NCI-H187 treated with DMSO at 0.1 percent for 48 hours (cell line): ENCODE results near the gene CBX8.
"Not testable (repeated sequence)": the region's sequence is repeated elsewhere in the genome, so short reads cannot be mapped to it uniquely, and the experiment has no call there.

Experiments
- DNase-seq: peaks from one replicate; lab custom pipeline; 2025; lab: John Stamatoyannopoulos, UW

Gene CBX8

DNA sequence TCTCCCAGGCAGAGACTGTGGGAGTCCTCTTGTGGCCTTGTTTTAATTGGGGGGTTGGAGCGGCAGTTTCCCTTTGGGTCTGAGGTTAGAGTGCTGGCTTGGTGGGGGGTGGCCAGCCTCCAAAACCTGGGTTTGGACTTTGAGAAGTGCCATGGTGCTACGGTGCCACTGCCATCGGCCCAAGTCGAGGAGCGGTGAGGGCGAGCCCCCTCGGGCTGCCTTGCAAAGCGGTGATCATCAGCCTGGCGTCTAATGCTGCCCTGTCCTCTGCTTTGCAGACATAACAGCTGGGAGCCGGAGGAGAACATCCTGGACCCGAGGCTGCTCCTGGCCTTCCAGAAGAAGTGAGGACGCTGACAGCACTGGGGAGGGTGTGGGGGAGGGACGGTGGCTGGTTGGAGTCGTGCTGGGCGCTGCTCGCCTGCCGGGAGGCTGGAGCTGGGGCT lies 17.8 kb downstream of the CBX8 start:
- no peak for DNase-seq

DNA sequence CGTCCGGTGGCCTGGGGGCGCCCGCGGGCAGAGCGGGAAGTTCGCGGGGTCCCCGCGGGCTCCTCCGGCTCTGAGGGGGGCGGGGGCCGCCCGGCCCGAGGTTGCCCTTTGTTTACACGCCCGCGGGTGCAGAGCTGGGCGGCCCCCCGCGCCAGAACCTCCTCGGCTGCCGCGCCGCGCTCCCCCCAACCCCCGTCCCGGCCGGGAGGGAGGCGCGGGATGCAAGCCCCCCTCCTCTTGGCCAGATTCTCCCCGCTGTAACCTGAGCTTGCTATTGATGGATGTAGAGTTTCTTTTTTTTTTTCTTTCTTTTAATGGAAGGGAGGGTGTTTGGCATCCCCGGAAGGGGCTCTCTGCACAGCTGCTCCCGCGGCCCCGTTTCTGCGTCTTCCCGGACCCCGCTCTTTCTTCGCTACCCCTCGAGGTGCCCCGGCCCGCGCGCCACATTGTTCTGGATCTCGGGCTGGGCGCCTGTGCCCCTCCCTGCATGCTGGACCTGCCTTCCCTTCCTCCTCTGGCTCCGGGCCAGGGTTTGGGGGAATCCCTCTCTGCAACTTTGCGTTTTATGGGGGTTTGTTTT lies 18.3 kb downstream of the CBX8 start:
- DNase-seq: no peak

DNA sequence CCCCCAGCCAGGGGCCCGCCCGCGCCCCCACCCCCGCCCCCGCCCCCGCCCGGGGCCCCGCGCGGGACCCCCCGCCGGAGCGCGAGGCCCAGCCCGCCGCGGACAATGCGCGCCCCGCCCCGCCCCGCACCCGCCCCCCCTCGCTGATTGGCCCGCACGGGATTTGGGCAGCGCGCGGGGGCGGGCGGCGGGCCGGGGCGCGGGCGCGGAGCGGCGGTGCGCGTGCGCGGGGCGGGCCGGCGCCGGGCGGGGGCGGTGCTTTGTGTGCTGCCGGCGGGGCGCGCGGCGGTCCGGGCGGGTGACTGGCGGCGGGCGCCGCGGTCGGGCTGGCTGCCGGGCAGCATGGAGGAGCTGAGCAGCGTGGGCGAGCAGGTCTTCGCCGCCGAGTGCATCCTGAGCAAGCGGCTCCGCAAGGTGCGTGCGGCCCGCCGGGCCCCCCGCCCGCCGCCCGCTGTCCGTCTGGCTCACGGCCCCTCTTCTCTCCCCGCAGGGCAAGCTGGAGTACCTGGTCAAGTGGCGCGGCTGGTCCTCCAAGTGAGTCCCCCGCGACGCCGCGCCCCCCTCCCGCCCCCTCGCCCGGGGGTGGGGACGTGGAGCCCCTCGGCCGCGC lies 18.9 kb downstream of the CBX8 start, which contains the start of gene CBX2:
Gene CBX2 (plus strand): TSS at position 255 of the 610 bp plus-strand sequence. CDS start 88 bp downstream, at position 343.
- DNase-seq: no peak

DNA sequence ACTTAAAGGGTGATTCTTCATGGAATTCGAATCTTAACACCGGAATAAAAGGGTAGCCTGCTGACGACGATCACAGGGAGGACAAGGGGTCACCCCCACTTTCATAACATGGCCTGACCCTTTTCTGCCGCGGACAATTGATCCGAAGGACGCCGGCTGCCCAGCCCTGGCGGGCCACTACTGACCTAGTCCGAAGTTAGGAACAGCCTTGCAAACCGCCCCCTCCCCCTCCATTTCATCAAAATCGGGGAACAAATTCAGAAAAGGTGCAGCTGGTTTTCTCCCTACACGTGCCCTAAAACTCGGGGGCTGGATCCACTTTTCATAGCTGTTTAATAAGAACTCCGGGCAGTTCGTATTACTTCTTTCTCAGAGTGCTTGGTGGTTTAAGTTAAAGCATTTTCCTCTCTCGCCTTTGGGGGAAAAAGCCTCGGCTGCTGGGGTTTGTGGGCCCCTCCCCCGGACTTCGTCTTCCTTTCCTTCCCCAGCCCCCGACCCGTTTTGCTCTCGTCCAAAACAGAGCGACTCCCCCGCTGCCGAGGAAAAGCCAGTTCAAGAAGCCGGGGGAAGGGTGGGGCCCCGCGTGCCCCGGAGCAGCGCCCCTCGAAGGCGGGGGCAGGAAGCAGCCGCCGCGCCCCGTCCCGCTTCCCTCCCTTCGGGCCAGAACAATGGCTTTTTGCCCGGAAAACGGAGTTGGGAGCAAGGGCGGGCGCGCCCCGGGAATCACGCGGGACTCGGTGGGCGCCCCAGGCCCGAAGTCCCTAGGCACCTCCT lies 19.6 kb downstream of the CBX8 start:
- DNase-seq: no peak

DNA sequence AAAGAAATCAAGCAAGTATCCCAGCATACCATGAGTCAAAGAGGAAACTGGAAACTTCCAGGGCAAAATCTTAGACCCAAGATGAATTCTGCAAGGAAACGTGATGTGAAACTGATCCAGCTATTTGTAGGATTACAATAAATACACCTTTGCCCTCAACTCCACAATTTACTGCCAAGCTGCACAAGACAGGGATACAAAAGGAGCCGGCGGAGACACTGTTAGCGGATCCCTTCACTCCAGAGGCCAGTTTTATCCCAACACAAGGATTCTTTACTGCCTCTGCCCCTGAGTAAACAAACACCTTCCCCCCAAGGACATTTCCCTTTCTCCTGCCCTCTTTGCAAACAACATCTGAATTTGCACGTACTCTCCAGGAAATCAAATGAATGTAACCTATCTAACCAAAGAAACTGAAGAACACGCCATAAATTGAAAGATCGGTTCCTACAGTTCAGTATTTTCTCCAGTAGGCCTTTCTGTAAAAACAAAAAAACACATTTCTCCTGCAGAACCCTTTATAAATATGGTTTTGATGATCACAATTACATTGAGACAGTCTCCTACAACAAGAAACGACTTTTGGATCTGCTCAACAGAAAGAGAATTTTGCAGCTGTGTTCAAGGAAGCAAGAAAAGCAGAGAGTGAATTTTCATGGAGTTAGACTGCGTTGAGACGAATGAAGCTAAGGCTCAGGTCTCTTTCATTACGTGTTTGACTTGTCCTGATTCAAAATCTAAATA lies 20.3 kb downstream of the CBX8 start:
- DNase-seq: no peak

DNA sequence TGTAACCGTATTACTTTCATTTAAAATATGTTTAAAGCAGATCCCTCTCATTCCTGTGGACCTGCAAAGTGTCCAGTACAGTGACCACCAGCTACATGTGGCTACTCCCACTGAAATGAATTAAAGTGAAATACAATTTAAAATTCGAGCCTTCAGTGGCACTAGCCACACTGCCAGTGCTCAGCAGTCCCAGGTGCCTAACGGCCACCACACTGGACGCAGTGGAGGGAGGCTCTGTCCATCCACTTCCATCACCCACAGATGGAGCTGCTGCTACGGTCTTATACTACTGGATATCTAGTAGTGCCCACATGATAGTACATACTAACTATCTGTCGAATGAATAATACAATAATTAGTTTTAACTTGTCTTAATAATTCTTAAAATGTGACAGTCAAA lies 21.2 kb downstream of the CBX8 start:
- no peak for DNase-seq

DNA sequence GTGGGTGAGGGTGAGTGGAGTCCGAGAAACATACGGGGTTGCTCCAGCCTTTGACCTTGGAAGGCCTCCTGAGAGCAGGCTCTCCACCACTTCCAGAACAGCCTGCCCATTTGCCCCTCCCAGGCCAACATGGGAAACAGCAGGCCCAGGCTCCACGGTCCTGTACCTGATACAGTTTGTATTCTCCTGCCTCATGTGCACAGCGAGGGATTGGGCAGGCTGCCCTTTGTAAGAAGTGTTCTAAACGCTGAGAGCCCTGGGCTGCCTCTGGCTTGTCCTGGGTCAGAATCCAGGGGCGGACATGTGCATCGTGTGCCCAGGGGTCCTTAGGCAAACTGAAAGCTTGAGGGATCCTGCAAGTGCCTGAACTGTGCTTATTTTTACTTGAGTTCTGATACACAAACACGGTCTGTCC lies 22.3 kb downstream of the CBX8 start:
- DNase-seq: no peak

DNA sequence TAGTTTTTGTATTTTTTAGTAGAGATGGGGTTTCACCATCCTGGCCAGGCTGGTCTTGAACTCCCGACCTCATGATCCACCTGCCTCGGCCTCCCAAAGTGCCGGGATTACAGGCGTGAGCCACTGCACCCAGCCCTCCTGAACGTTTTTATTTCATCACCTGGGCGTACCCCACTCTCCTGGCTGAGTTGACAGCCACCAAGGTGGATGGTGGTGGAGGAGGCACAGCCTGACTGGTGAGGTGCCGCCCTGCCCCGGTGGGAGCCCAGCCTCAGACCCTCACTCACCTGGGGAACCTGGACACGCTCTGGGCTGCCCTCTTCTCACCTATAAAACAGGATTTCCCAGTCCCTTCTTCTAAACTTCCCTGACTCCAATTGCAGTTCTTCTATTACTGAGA lies 24.2 kb downstream of the CBX8 start:
- not testable (repeated sequence) for DNase-seq

DNA sequence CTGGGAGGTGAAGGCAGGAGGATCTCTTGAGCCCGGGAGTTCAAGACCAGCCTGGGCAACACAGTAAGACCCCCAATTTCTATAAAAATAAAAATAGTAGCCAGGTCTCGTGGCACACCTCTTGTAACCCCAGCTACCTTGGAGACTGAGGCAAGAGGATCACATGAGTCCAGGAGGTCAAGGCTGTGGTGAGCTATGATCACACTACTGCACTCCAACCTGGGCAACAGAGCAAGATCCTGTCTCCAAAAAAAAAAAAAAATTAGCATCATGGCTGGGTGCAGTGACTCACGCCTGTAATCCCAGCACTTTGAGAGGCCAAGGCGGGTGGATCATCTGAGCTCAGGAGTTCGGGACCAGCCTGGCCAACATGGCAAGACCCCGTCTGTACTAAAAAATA lies 25.6 kb downstream of the CBX8 start:
- DNase-seq: no peak

DNA sequence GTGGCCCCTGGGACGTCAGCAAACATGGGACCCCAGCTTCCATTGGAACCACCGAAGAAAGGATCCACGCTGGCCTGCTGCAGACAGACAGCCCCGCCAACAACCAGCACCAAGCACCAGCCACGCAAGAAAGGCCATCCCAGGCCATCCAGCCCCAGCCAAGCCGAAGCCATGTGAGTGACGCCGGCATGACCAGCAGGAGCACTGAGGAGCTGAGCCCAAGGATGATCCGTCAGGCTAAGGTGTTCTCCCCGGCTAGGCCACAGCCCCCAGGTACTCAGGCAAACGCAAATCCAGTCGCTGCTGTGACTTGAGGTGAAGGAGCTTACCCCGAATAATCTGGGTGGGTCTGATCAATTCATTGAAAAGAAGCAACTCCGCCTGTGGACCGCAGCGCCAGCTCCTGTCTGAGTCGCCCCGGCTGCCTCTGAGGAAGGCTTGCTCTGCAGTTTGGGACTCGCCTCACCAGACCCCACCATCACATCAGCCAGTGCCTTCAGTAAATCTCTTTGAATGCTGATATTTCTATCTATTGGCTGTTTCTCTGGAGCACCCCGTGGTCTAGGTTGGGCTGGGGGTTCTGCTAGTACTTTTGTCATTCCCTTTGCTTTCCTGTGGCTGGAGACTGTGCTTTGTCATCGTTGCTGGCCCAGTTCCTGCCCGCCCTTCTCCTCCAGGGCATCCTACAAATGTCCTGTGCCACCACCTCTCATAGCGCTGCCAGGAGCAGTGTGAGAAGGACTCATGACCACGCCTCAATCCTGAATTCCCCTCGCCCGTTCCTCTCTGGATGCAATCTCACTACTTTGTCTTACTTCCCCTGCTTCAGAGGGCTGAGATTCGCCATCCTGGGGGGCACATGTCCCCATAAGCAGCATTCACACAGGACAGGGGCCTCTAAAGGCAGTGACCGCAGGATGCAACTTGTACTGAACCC lies 27.0 kb downstream of the CBX8 start:
- no peak for DNase-seq

DNA sequence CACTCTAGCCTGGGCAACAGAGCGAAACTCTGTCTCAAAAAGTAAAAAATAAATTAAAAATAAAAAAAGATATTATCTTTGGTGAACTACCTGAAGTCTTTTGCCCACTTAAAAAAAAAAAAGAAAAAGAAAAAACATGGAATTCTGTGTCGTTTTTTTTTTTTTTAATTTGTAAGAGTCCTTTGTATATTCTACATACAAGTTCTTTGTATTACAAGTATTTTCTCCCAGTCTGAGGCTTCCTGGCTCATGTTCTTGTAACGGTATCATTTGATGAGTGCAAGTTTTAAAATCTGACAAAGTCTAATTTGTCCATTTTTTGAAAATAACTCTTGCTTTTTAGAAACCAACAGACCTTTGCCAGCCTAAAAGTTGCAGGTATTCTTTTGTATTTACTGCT lies 31.2 kb downstream of the CBX8 start:
- no peak for DNase-seq

DNA sequence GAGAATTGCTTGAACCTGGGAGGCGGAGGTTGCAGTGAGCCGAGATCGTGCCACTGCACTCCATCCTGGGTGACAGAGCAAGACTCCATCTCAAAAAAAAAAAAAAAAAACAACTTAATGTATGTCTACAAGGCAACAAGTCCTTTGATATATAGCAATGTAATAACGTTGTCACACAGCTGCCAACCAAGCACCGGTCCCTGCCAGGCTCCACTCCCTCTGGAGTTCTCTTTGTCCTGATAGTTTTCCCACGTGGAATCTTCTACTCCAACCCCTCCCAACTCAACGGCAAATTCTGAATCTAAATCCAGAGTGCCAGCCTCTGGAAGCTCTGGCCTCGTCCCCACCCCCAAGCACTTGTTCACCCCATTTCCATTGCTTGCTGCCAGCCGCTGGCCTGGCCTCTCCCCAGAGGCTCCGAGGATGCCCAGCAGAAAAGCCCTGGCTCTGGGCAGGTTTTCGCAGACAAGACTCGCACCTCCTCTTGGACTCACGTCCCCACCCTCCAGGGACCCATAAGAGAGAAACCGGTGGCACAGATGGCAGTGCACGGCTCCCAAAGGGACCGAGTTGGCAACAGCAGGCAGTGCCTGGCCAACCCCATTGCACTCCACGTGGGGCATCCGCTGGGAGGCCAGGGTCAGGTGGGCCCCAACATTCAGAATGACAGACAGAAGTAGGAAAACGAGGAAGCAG lies 34.8 kb downstream of the CBX8 start:
- DNase-seq: no peak

DNA sequence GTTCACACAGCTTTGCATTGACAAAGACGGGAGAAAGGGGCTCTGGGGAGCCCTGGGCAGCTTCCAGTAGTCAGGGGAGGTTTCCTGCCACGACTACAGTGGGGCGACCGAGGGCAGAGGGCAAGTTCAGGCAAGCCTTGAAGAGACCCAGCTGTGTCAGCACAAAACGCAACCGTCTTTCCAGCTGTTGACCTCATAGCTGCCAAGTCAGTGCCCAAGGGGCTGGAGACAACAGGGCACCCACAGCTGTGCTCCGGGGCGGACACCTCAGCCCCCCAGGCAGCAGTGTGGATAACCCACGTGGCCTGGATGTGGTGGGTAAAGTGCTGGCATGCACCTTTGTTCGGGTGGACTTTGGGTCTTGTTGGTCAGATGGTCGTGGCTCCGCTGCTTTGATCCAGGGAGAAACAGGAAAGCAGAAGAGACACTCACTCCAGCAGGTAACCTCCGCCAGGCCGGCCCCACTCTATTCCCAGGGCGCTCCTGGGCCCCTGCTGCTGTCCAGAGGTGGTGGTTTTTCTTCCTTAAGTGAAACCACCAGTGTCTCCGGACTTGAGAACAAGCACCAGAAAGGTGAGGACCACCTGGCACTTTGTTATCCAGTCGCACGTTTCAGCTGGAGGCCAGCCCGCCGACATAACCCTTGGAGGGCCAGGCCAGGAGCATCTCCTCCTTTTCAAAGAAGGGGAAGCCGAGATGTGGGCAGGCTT lies 36.5 kb downstream of the CBX8 start:
- DNase-seq: no peak

DNA sequence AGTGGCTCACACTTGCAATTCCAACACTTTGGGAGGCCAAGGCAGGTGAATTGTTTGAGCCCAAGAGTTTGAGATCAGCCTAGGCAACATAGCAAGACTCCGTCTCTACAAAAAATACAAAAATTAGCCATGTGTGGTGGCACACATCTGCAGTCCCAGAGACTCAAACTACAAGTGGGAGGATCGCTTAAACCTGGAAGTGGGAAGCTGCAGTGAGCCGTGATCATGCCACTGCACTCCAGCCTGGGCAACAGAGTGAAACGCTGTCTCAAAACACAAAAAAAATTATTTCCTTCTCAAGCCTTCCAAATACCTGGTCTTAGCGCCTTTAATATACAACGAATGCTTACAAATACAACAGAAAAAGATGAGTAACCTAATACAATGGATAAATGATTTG lies 38.6 kb downstream of the CBX8 start:
- DNase-seq: no peak

DNA sequence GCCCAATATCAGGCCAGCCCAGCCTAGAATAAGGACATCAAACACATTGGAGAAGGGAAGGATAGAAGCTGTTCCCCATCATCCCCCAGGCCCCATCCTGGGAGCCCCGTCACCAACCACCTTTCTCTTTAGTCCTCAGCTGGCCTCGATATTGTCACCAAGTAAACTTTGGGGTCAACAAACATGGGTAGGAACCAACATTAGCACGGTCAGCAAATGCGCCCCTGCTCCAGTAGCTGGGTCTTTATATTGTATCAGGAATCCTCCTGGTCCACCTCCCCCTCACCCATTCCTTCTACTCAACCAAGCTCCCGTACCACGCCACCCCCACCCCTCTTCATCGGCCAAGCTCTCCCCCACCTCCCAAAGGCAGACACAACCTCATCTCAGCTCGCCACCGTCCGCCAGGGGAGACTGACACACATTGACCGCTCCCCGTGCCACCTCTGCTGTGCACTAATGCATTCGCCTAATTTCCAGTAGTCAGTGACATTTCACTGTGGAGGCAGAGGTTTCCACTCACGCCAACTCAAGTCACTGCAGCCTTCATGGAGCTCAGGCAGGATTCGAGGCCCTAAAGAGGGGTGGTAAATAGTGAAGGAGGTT lies 39.6 kb downstream of the CBX8 start:
- DNase-seq: no peak

DNA sequence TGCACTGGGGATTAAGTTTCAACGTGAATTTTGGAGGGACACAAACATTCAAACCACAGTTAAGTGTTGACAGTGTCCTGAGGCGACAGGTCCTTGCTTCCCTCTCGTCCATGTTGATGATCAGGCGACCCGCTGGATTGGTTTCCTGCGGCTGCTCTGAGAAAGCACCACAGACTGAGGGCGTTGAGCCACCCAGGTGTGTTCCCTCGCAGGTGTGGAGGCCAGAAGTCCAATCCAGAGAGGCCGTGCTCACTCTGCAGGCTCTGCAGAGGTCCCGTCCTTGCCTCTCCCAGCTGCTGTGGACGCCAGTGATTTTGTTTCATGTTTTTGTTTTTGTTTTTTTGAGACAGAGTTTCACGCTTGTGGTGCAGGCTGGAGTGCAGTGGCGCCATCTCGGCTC lies 41.3 kb downstream of the CBX8 start:
- DNase-seq: no peak

DNA sequence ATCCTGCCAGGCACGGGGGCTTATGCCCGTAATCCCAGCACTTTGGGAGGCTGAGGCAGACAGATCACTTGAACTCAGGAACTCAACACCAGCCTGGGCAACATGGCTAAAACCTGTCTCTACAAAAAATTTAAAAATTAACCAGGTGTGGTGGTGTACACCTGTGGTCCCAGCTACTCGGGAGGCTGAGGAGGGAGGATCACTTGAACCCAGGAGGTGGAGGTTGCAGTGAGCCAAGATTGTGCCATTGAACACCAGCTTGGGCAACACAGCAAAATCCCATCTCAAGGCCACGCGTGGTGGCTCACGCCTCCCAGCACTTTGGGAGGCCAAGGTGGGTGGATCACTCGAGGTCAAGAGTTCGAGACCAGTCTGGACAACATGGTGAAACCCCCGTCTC lies 42.0 kb downstream of the CBX8 start:
- not testable (repeated sequence) for DNase-seq

DNA sequence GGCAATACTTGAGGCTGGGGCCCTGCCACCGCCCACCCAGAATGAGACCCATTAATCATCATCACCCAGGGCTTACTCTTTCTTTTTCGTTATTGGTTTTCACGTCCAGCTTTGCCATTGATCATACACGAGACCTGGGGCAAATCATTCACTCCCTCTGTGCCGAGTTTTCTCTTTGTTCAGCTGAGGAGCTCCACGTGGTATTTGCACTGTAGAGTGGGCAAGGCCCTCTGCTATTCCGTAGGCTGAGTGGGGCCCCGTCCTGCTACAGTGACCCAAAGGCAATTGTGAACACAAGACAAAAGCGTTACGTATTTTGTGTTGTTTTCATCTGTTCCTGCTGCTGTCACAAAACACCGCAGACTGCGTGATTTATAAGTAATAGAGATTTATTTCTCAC lies 42.5 kb downstream of the CBX8 start:
- DNase-seq: no peak

DNA sequence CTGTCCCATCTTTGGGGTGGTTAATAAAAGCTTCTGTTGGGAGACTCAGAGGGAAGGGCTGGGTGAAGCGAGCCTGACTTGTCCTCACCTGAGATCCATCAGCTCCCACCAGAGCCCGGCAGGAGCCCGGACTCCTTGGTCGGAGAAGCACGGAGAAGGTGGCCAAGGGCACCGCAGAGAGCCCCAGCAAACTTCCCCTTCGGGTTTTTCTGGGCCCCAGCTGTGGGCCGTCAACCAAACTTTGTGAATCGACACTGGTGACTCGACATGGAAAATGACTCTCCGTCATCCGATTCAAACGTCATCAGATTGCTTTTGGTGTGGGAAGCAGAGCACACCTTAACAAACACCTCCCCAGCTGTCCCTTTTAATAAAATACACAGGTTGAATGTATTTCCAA lies 44.7 kb downstream of the CBX8 start:
- no peak for DNase-seq
